GM19035 (cell line): ENCODE results near the gene ZBTB47.

Experiments used
- ATAC-seq: cut with Tn5 transposase; IDR thresholded peaks from one replicate; pipeline ENCODE4 v1.9.1; 2021; ENCODE audit not compliant: unreplicated experiment

Gene ZBTB47

GRCh38 chr3:42653560-42654330 lies at the start of gene ZBTB47:
Gene ZBTB47 (plus strand): TSS chr3:42653697. CDS start chr3:42658356, 4,659 bp downstream.
- no peak for ATAC-seq

- ATAC-seq = no peak
Measured at GRCh38 chr3:42605546-42606173, 47.8 kb upstream of the ZBTB47 start.

GRCh38 chr3:42608581-42608980 lies 44.9 kb upstream of the ZBTB47 start:
- no peak for ATAC-seq

- no peak for ATAC-seq
Measured at GRCh38 chr3:42610976-42611375, 42.5 kb upstream of the ZBTB47 start.

- ATAC-seq = no peak
Measured at GRCh38 chr3:42612217-42612616, 41.3 kb upstream of the ZBTB47 start.

- no peak for ATAC-seq
Measured at GRCh38 chr3:42612928-42613327, 40.6 kb upstream of the ZBTB47 start.

GRCh38 chr3:42613462-42613861 lies 40.0 kb upstream of the ZBTB47 start:
- no peak for ATAC-seq

GRCh38 chr3:42631620-42632019 lies 21.9 kb upstream of the ZBTB47 start:
- no peak for ATAC-seq

- ATAC-seq = no peak
Measured at GRCh38 chr3:42632146-42632545, 21.4 kb upstream of the ZBTB47 start.

- ATAC-seq = no peak
Measured at GRCh38 chr3:42633544-42633943, 20.0 kb upstream of the ZBTB47 start.

GRCh38 chr3:42635111-42635510 lies 18.4 kb upstream of the ZBTB47 start:
- ATAC-seq = no peak

GRCh38 chr3:42637001-42637400 lies 16.5 kb upstream of the ZBTB47 start:
- no peak for ATAC-seq

- ATAC-seq = no peak
Measured at GRCh38 chr3:42638339-42638842, 15.1 kb upstream of the ZBTB47 start.

- no peak for ATAC-seq
Measured at GRCh38 chr3:42639192-42639591, 14.3 kb upstream of the ZBTB47 start.

- no peak for ATAC-seq
Measured at GRCh38 chr3:42640129-42640528, 13.4 kb upstream of the ZBTB47 start.

- ATAC-seq = no peak
Measured at GRCh38 chr3:42640771-42641370, 12.6 kb upstream of the ZBTB47 start.

- no peak for ATAC-seq
Measured at GRCh38 chr3:42647821-42648459, 5.6 kb upstream of the ZBTB47 start.

- ATAC-seq = no peak
Measured at GRCh38 chr3:42649006-42649405, 4.5 kb upstream of the ZBTB47 start.

GRCh38 chr3:42649783-42650182 lies 3.7 kb upstream of the ZBTB47 start:
- no peak for ATAC-seq

- ATAC-seq = no peak
Measured at GRCh38 chr3:42651248-42652091, 2.0 kb upstream of the ZBTB47 start.

- ATAC-seq = no peak
Measured at GRCh38 chr3:42652251-42652610, 1.3 kb upstream of the ZBTB47 start.
